ENCODE data around the gene PRSS16. TPM values are rescaled to one million over a fixed set of nuclear protein-coding genes. Genes with fewer than 3 reads are reported as not detected.
A peak's percentile ranks its signal among the peaks of the same experiment; 100 is the strongest.

PRSS16 gene
- total RNA-seq, 2 donors from 2014 or later = 12.5 to 14.1 TPM

GRCh38 chr6:27238010-27238983 lies 9.2 kb upstream of the PRSS16 start:
- H3K4me3 ChIP-seq (ENCODE audit: low read length) = peak overlapping the region; percentile 75
- DNase-seq = peak; percentile 81
- H3K36me3 ChIP-seq (ENCODE audit: control insufficient read depth, insufficient read depth, low read length) = no peaks in the 10 kb centered on the region
- peak overlapping the region; percentile 26 for H3K27ac Mint-ChIP-seq
- peaks cover 27% of the 10 kb centered on the region for H3K9me3 Mint-ChIP-seq
- no peaks in the 10 kb centered on the region for H3K4me1 Mint-ChIP-seq
- no peak overlapping the region for H3K9ac ChIP-seq (ENCODE audit: extremely low read depth, low read length, poor library complexity, severe bottlenecking)
- H3K27me3 Mint-ChIP-seq (ENCODE audit: insufficient read depth) = peaks cover 26% of the 10 kb centered on the region
- H3K27me3 ChIP-seq (ENCODE audit: control insufficient read depth, insufficient read depth, low read length, poor library complexity, severe bottlenecking) = peaks cover 18% of the 10 kb centered on the region
- no peak overlapping the region for H3K27ac ChIP-seq (ENCODE audit: low read depth, low read length)
- peak overlapping the region; percentile 61 for H3K4me3 Mint-ChIP-seq
- TF ChIP-seq CTCF (conservative IDR thresholded peaks at IDR 0.05) = peak; percentile 28
- WGBS, 2 experiments (ENCODE audit: insufficient coverage in 1 of 2, insufficient read length in 1 of 2) = 13 to 23% methylated on average over 19 to 41 of the region's 41 CpGs
- H3K9me3 ChIP-seq (ENCODE audit: control insufficient read depth, low read length) = peaks cover 30% of the 10 kb centered on the region
- no peaks in the 10 kb centered on the region for H3K36me3 Mint-ChIP-seq (ENCODE audit: low read depth)
- no peaks in the 10 kb centered on the region for H3K4me1 ChIP-seq (ENCODE audit: control insufficient read depth, insufficient read depth, low read length)

GRCh38 chr6:27239258-27239657 lies 8.2 kb upstream of the PRSS16 start:
- peak overlapping the region; percentile 75 for H3K4me3 ChIP-seq (ENCODE audit: low read length)
- peaks cover 33% of the 10 kb centered on the region for H3K27me3 Mint-ChIP-seq (ENCODE audit: insufficient read depth)

GRCh38 chr6:27241443-27241842 lies 6.1 kb upstream of the PRSS16 start:
- Histone ChIP-seq H3K4me1 (ENCODE audit: control insufficient read depth, insufficient read depth, low read length) (no peaks in the 10 kb centered on the region), H3K27me3 (ENCODE audit: control insufficient read depth, insufficient read depth, low read length, poor library complexity, severe bottlenecking) (peaks cover 42% of the 10 kb centered on the region), H3K9ac (ENCODE audit: extremely low read depth, low read length, poor library complexity, severe bottlenecking) (no peak overlapping the region), H3K9me3 (ENCODE audit: control insufficient read depth, low read length) (peaks cover 39% of the 10 kb centered on the region), H3K36me3 (ENCODE audit: control insufficient read depth, insufficient read depth, low read length) (no peaks in the 10 kb centered on the region), H3K4me3 (ENCODE audit: low read length) (peak overlapping the region; percentile 56), H3K27ac (ENCODE audit: low read depth, low read length) (no peak overlapping the region)
- 91 to 94% methylated on average over 6 to 7 of the region's 7 CpGs for WGBS, 2 experiments (ENCODE audit: insufficient coverage in 1 of 2, insufficient read length in 1 of 2)
- H3K9me3 Mint-ChIP-seq = peaks cover 31% of the 10 kb centered on the region
- H3K27ac Mint-ChIP-seq = no peak overlapping the region
- no peak for DNase-seq
- no peaks in the 10 kb centered on the region for H3K4me1 Mint-ChIP-seq
- no peak overlapping the region for H3K4me3 Mint-ChIP-seq
- TF ChIP-seq CTCF (conservative IDR thresholded peaks at IDR 0.05) = no peak
- H3K36me3 Mint-ChIP-seq (ENCODE audit: low read depth) = no peaks in the 10 kb centered on the region
- H3K27me3 Mint-ChIP-seq (ENCODE audit: insufficient read depth) = peaks cover 34% of the 10 kb centered on the region

More at GRCh38 chr6:27239258-27239657, 8.2 kb upstream of the PRSS16 start:
- H3K4me3 Mint-ChIP-seq = peak overlapping the region; percentile 61
- no peaks in the 10 kb centered on the region for H3K36me3 ChIP-seq (ENCODE audit: control insufficient read depth, insufficient read depth, low read length)
- WGBS, 2 experiments (ENCODE audit: insufficient coverage in 1 of 2, insufficient read length in 1 of 2) = 93% methylated on average over 5 of the region's 6 CpGs; no CpG with 5 or more reads in 1 of the 2 experiments
- H3K36me3 Mint-ChIP-seq (ENCODE audit: low read depth) = no peaks in the 10 kb centered on the region
- H3K9me3 ChIP-seq (ENCODE audit: control insufficient read depth, low read length) = peaks cover 39% of the 10 kb centered on the region
- DNase-seq = no peak
- H3K27ac Mint-ChIP-seq = no peak overlapping the region
- no peaks in the 10 kb centered on the region for H3K4me1 Mint-ChIP-seq
- no peak for TF ChIP-seq CTCF (conservative IDR thresholded peaks at IDR 0.05)
- no peaks in the 10 kb centered on the region for H3K4me1 ChIP-seq (ENCODE audit: control insufficient read depth, insufficient read depth, low read length)
- H3K9ac ChIP-seq (ENCODE audit: extremely low read depth, low read length, poor library complexity, severe bottlenecking) = no peak overlapping the region
- H3K9me3 Mint-ChIP-seq = peaks cover 31% of the 10 kb centered on the region
- no peak overlapping the region for H3K27ac ChIP-seq (ENCODE audit: low read depth, low read length)
- H3K27me3 ChIP-seq (ENCODE audit: control insufficient read depth, insufficient read depth, low read length, poor library complexity, severe bottlenecking) = peaks cover 28% of the 10 kb centered on the region

All from endodermal cell (in vitro differentiated cells).